IMR-90 (cell line): ENCODE data around the gene AZU1. TPM values are rescaled to one million over a fixed set of nuclear protein-coding genes. Genes with fewer than 3 reads are reported as not detected.

Experiments
- ATAC-seq: fragments of 200-7000 bp; cut with Tn5 transposase; 2 replicates; pipeline ENCODE4 v1.9.1; 2020; ENCODE audit warnings: low read depth, mild to moderate bottlenecking, moderate library complexity
- BruUV-seq: library from RNA; stranded (reverse); fragments of 400-500 nt; replicated peaks from 2 replicates; lab custom pipeline; 2021; lab: Mats Ljungman, UMichigan
- CTCF ChIA-PET: fragments of 300-600 bp; formaldehyde crosslinking; extraction: SDS; loops from one replicate; lab custom pipeline; 2021; ENCODE audit warnings: antibody characterized with exemption; lab: Yijun Ruan, JAX
- POLR2A ChIA-PET: fragments of 300-600 bp; sonication (Branson Sonifier 250); formaldehyde crosslinking; loops from one replicate; lab custom pipeline; 2022; ENCODE audit warnings: antibody characterized with exemption; ENCODE audit not compliant: unreplicated experiment; lab: Charles Lee
- DNase-seq: peaks from one replicate; pipeline ENCODE4 v3.0.0; 2013
- H2AFZ ChIP-seq: replicated peaks from 2 replicates; pipeline ENCODE3; 2013; ENCODE audit warnings: low read length, mild to moderate bottlenecking; ENCODE audit not compliant: poor library complexity
- H2AK5ac ChIP-seq: 2 replicates; pipeline ENCODE4 v1.6.1; 2013; ENCODE audit warnings: low read depth, low read length, inconsistent platforms
- H2AK9ac ChIP-seq: replicated peaks from 2 replicates; pipeline ENCODE3; 2013; ENCODE audit warnings: mild to moderate bottlenecking, low read depth, low read length, moderate library complexity; ENCODE audit not compliant: poor library complexity
- H2BK120ac ChIP-seq: 2 replicates; pipeline ENCODE4 v1.6.1; 2013; ENCODE audit warnings: low read depth, low read length, inconsistent platforms
- H2BK15ac ChIP-seq: 3 replicates; pipeline ENCODE4 v1.6.1; 2013; ENCODE audit warnings: low read depth, low read length, inconsistent platforms
- H2BK20ac ChIP-seq: 2 replicates; pipeline ENCODE4 v1.6.1; 2013; ENCODE audit warnings: low read depth, mild to moderate bottlenecking, inconsistent platforms, low read length, moderate library complexity
- H2BK5ac ChIP-seq: 2 replicates; pipeline ENCODE4 v1.6.1; 2013; ENCODE audit warnings: mild to moderate bottlenecking, low read depth, low read length, inconsistent platforms; ENCODE audit not compliant: poor library complexity, severe bottlenecking
- H3K14ac ChIP-seq: replicated peaks from 2 replicates; pipeline ENCODE4 v1.6.1; 2013; ENCODE audit warnings: low read depth, low read length, inconsistent platforms
- H3K18ac ChIP-seq: 2 replicates; pipeline ENCODE4 v1.6.1; 2013; ENCODE audit warnings: low read depth, low read length, control low read depth
- H3K23ac ChIP-seq: 2 replicates; pipeline ENCODE4 v1.6.1; 2013; ENCODE audit warnings: low read depth, low read length, inconsistent platforms
- H3K27ac ChIP-seq: 2 replicates; pipeline ENCODE4 v1.5.1; 2013; ENCODE audit warnings: mild to moderate bottlenecking, control low read depth, low read length; ENCODE audit not compliant: insufficient read depth
- H3K27me3 ChIP-seq: 2 replicates; pipeline ENCODE4 v1.6.1; 2013; ENCODE audit warnings: low read length; ENCODE audit not compliant: control insufficient read depth, insufficient read depth
- H3K36me3 ChIP-seq: 2 replicates; pipeline ENCODE4 v1.6.1; 2013; ENCODE audit warnings: low read length, mixed read lengths; ENCODE audit not compliant: control insufficient read depth, insufficient read depth
- H3K4ac ChIP-seq: 2 replicates; pipeline ENCODE4 v1.6.1; 2013; ENCODE audit warnings: low read depth, low read length, inconsistent platforms
- H3K4me1 ChIP-seq: 2 replicates; pipeline ENCODE4 v1.6.1; 2013; ENCODE audit warnings: low read length, mixed read lengths; ENCODE audit not compliant: control insufficient read depth, insufficient read depth
- H3K4me2 ChIP-seq: 2 replicates; pipeline ENCODE4 v1.6.1; 2013; ENCODE audit warnings: low read depth, mild to moderate bottlenecking, control low read depth, low read length, moderate library complexity
- H3K4me3 ChIP-seq: 2 replicates; pipeline ENCODE4 v1.5.1; 2013; ENCODE audit warnings: low read depth, mild to moderate bottlenecking, control low read depth, low read length, moderate library complexity; ENCODE audit not compliant: insufficient read depth
- H3K56ac ChIP-seq: 2 replicates; pipeline ENCODE4 v1.6.1; 2013; ENCODE audit warnings: low read length, inconsistent platforms; ENCODE audit not compliant: insufficient read depth; ENCODE audit errors: extremely low read depth
- H3K79me1 ChIP-seq, 2 experiments: 2 replicates each; pipeline ENCODE4 v1.6.1; 2013; ENCODE audit warnings: low read length in 2 of 2, inconsistent platforms in 1 of 2, low read depth in 1 of 2
- H3K9ac ChIP-seq: 2 replicates; pipeline ENCODE4 v1.6.1; 2013; ENCODE audit warnings: low read depth, low read length, control low read depth
- H3K9me1 ChIP-seq: 2 replicates; pipeline ENCODE4 v1.6.1; 2013; ENCODE audit warnings: low read length, inconsistent platforms; ENCODE audit not compliant: insufficient read depth
- H3K9me3 ChIP-seq: 2 replicates; pipeline ENCODE4 v1.6.1; 2013; ENCODE audit warnings: low read length; ENCODE audit not compliant: control insufficient read depth, insufficient read depth
- H4K20me1 ChIP-seq: 2 replicates; pipeline ENCODE4 v1.6.1; 2013; ENCODE audit warnings: low read length, inconsistent platforms; ENCODE audit not compliant: insufficient read depth
- H4K5ac ChIP-seq: 2 replicates; pipeline ENCODE4 v1.6.1; 2013; ENCODE audit warnings: mild to moderate bottlenecking, low read depth, low read length, control low read depth
- H4K8ac ChIP-seq, 2 experiments: 2 replicates each; pipeline ENCODE4 v1.6.1; 2013; ENCODE audit warnings: low read depth in 2 of 2, low read length in 2 of 2, control low read depth in 1 of 2, inconsistent platforms in 1 of 2
- H4K91ac ChIP-seq: 2 replicates; pipeline ENCODE4 v1.6.1; 2013; ENCODE audit warnings: low read depth, low read length, inconsistent platforms; ENCODE audit not compliant: insufficient read depth
- BHLHE40 ChIP-seq: fragments of 150-350 bp; IDR thresholded peaks from 2 replicates; pipeline ENCODE4 v1.6.1; 2016; ENCODE audit warnings: mild to moderate bottlenecking, low read depth, low read length
- CEBPB ChIP-seq: IDR thresholded peaks from 2 replicates; pipeline ENCODE4 v1.6.1; 2012; ENCODE audit warnings: low read depth, low read length, improper control_type of control experiment
- FOS ChIP-seq: fragments of 150-350 bp; IDR thresholded peaks from 2 replicates; pipeline ENCODE4 v1.6.1; 2016; ENCODE audit warnings: low read depth, low read length
- MAFK ChIP-seq: IDR thresholded peaks from 2 replicates; pipeline ENCODE4 v1.6.1; 2012; ENCODE audit warnings: low read depth, low read length, improper control_type of control experiment
- MAZ ChIP-seq: IDR thresholded peaks from 2 replicates; pipeline ENCODE4 v1.6.1; 2012; ENCODE audit warnings: low read depth, mild to moderate bottlenecking, low read length, improper control_type of control experiment, moderate library complexity, borderline replicate concordance
- MXI1 ChIP-seq: IDR thresholded peaks from 2 replicates; pipeline ENCODE4 v1.6.1; 2012; ENCODE audit warnings: low read depth, mild to moderate bottlenecking, low read length, moderate library complexity, borderline replicate concordance
- NFE2L2 ChIP-seq: fragments of 150-350 bp; IDR thresholded peaks from 2 replicates; pipeline ENCODE4 v1.6.1; 2016; ENCODE audit warnings: low read depth, mild to moderate bottlenecking, low read length
- POLR2A ChIP-seq: IDR thresholded peaks from 2 replicates; pipeline ENCODE4 v1.6.1; 2012; ENCODE audit warnings: mild to moderate bottlenecking, low read depth, low read length
- RAD21 ChIP-seq: IDR thresholded peaks from 2 replicates; pipeline ENCODE4 v1.6.1; 2012; ENCODE audit warnings: low read length, improper control_type of control experiment
- RFX5 ChIP-seq: IDR thresholded peaks from 2 replicates; pipeline ENCODE4 v1.8.0; 2012; ENCODE audit warnings: low read depth, mild to moderate bottlenecking, low read length, moderate library complexity
- SMC3 ChIP-seq: fragments of 150-350 bp; IDR thresholded peaks from 2 replicates; pipeline ENCODE4 v1.6.1; 2016; ENCODE audit warnings: low read depth, mild to moderate bottlenecking, antibody characterized with exemption, low read length, moderate library complexity
- WGBS, 2 experiments: methylation state at CpG; one replicate each; pipeline versions ENCODE4 v1.1.5 to v1.1.7; 2013; ENCODE audit warnings: missing lambda C conversion rate in 2 of 2; ENCODE audit not compliant: insufficient read length in 1 of 2; ENCODE audit errors: extremely low coverage in 2 of 2; 5-methylcytosine and 5-hydroxymethylcytosine counted together
- dilution Hi-C: fragments of 300-500 bp; cut with HindIII; formaldehyde crosslinking; loops from one replicate; pipeline ENCODE4 v1.14.3; 2018; ENCODE audit warnings: low sequenced_read_pairs; ENCODE audit not compliant: unreplicated experiment
- in situ Hi-C: fragments of 300-500 bp; cut with MboI; formaldehyde crosslinking; loops from 3 replicates; pipeline ENCODE4 v1.14.3; 2019; ENCODE audit warnings: low sequenced_read_pairs, inconsistent platforms, mixed read lengths
- intact Hi-C: fragments of 100-400 bp; cut with micrococcal nuclease; formaldehyde crosslinking; loops from 2 replicates; pipeline ENCODE4 v1.10.0; 2022
- polyA plus RNA-seq, 3 experiments: library from polyadenylated mRNA; depleted of rRNA; stranded (reverse); fragments of >200 nt; gene quantifications; 2 replicates each; pipeline ENCODE4 v1.2.3, GENCODE V29; 2012; ENCODE audit warnings: low replicate concordance in 1 of 3
- total RNA-seq: library from RNA; depleted of rRNA; stranded (reverse); fragments of >200 nt; gene quantifications from 2 replicates; pipeline ENCODE4 v1.2.3, GENCODE V29; 2012
- TF ChIP-seq, protein P1 (sequence below): fragments of 150-350 bp; IDR thresholded peaks from 2 replicates; pipeline ENCODE4 v1.6.1; 2016; ENCODE audit warnings: low read depth, mild to moderate bottlenecking, low read length, moderate library complexity, borderline replicate concordance
- TF ChIP-seq, protein P2 (sequence below): conservative IDR thresholded peaks from 2 replicates; pipeline ENCODE4 v1.5.1; 2012; ENCODE audit warnings: mild to moderate bottlenecking, low read depth, low read length, improper control_type of control experiment
- TF ChIP-seq, protein P3 (sequence below): fragments of 150-350 bp; IDR thresholded peaks from 2 replicates; pipeline ENCODE4 v1.6.1; 2017; ENCODE audit warnings: mild to moderate bottlenecking, antibody characterized with exemption, low read length, low read depth

Gene AZU1
- total and polyA plus RNA-seq, 2 of the 4 experiments (the other 2 are of a cell fraction), result 0.12 TPM; not detected in 1

DNA sequence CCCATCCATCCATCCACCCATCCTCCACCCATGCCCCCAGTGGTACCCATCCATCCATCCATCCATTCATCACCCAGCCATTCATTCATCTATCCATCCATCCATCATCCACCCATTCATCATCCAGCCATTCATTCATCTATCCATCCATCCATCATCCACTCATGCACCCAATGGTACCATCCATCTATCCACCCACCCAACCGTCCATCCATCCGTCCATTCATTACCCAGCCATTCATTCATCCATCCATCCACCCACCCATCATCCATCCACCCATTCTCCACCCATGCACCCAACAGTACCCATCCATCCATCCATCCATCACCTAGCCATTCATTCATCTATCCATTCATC, 11.2 kb upstream of the AZU1 start:
- H3K9me1 ChIP-seq, result no peaks in the 10 kb centered on the region
- ATAC-seq (no peak), DNase-seq (no peak)
- no peak overlapping the region for H2BK20ac ChIP-seq
- H3K79me1 ChIP-seq, result peaks cover 0 to 7% of the 10 kb centered on the region in 2 experiments; a peak in 2 of 4 replicates
- no peak overlapping the region for H2AK9ac ChIP-seq
- ChIA-PET CTCF (no interaction called here), POLR2A (no interaction called here)
- H4K8ac ChIP-seq, result no peak overlapping the region
- TF ChIP-seq, protein P1, sequence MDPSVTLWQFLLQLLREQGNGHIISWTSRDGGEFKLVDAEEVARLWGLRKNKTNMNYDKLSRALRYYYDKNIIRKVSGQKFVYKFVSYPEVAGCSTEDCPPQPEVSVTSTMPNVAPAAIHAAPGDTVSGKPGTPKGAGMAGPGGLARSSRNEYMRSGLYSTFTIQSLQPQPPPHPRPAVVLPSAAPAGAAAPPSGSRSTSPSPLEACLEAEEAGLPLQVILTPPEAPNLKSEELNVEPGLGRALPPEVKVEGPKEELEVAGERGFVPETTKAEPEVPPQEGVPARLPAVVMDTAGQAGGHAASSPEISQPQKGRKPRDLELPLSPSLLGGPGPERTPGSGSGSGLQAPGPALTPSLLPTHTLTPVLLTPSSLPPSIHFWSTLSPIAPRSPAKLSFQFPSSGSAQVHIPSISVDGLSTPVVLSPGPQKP, result no peak
- TF ChIP-seq SMC3, result no peak
- TF ChIP-seq MAFK, result no peak
- TF ChIP-seq, protein P2, sequence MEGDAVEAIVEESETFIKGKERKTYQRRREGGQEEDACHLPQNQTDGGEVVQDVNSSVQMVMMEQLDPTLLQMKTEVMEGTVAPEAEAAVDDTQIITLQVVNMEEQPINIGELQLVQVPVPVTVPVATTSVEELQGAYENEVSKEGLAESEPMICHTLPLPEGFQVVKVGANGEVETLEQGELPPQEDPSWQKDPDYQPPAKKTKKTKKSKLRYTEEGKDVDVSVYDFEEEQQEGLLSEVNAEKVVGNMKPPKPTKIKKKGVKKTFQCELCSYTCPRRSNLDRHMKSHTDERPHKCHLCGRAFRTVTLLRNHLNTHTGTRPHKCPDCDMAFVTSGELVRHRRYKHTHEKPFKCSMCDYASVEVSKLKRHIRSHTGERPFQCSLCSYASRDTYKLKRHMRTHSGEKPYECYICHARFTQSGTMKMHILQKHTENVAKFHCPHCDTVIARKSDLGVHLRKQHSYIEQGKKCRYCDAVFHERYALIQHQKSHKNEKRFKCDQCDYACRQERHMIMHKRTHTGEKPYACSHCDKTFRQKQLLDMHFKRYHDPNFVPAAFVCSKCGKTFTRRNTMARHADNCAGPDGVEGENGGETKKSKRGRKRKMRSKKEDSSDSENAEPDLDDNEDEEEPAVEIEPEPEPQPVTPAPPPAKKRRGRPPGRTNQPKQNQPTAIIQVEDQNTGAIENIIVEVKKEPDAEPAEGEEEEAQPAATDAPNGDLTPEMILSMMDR, result no peak
- TF ChIP-seq RAD21, result no peak
- TF ChIP-seq MXI1, result no peak
- TF ChIP-seq FOS, result no peak
- TF ChIP-seq MAZ, result no peak
- TF ChIP-seq BHLHE40, result no peak
- TF ChIP-seq POLR2A, result no peak
- TF ChIP-seq RFX5, result no peak
- TF ChIP-seq, protein P3, sequence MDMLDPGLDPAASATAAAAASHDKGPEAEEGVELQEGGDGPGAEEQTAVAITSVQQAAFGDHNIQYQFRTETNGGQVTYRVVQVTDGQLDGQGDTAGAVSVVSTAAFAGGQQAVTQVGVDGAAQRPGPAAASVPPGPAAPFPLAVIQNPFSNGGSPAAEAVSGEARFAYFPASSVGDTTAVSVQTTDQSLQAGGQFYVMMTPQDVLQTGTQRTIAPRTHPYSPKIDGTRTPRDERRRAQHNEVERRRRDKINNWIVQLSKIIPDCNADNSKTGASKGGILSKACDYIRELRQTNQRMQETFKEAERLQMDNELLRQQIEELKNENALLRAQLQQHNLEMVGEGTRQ, result no peak
- no peak for TF ChIP-seq CEBPB
- no peak for TF ChIP-seq NFE2L2
- 93% methylated on average over 2 of the region's 2 CpGs; no CpG with 5 or more reads in 1 of the 2 experiments for WGBS, 2 experiments
- H3K9ac ChIP-seq, result no peak overlapping the region
- BruUV-seq, result no TSS peak
- H3K14ac ChIP-seq, result no peak overlapping the region
- dilution Hi-C loops, result no loop called here
- H3K4me1 ChIP-seq, result no peaks in the 10 kb centered on the region
- no peak overlapping the region for H4K5ac ChIP-seq
- peaks cover 17% of the 10 kb centered on the region; the same call in 1 of the 2 replicates for H4K20me1 ChIP-seq
- no peak overlapping the region for H2BK15ac ChIP-seq
- no peak overlapping the region for H2AK5ac ChIP-seq
- H3K56ac ChIP-seq, result no peak overlapping the region
- H3K27me3 ChIP-seq, result no peaks in the 10 kb centered on the region; the same call in 1 of the 2 replicates
- intact Hi-C loops, result no loop called here
- H2AFZ ChIP-seq, result no peak overlapping the region
- no peak overlapping the region for H3K4me2 ChIP-seq
- no peak overlapping the region for H4K91ac ChIP-seq
- no peak overlapping the region for H3K4ac ChIP-seq
- no peak overlapping the region for H2BK120ac ChIP-seq
- in situ Hi-C loops, result no loop called here
- H3K4me3 ChIP-seq, result no peak overlapping the region
- no peak overlapping the region for H3K18ac ChIP-seq
- H3K23ac ChIP-seq, result no peak overlapping the region
- H3K36me3 ChIP-seq, result peaks cover 33% of the 10 kb centered on the region
- H2BK5ac ChIP-seq, result no peak overlapping the region
- H3K27ac ChIP-seq, result no peak overlapping the region
- no peaks in the 10 kb centered on the region for H3K9me3 ChIP-seq
